ENCODE data around the gene LCP1. TPM values are rescaled to one million over a fixed set of nuclear protein-coding genes. Genes with fewer than 3 reads are reported as not detected.

Gene LCP1
- total RNA-seq, 1 experiment from 2014 or later, result 32.1 TPM

- Mint-ChIP-seq H3K4me1 (ENCODE audit: low read depth, unreplicated experiment) (peaks cover 13% of the 10 kb centered on the region), H3K36me3 (ENCODE audit: insufficient read depth, unreplicated experiment) (peaks cover 6% of the 10 kb centered on the region), H3K4me3 (ENCODE audit: unreplicated experiment) (no peak overlapping the region), H3K27ac (ENCODE audit: unreplicated experiment) (no peak overlapping the region), H3K9me3 (ENCODE audit: unreplicated experiment) (no peaks in the 10 kb centered on the region), H3K27me3 (ENCODE audit: insufficient read depth, unreplicated experiment) (no peaks in the 10 kb centered on the region)
- BruUV-seq (replicated peaks), result no TSS peak
- H3K4me3 ChIP-seq (ENCODE audit: low read depth, low read length), result no peak overlapping the region
- no peaks in the 10 kb centered on the region for H3K27me3 ChIP-seq (replicated peaks; ENCODE audit: control insufficient read depth, insufficient read depth, low read length)
- intact Hi-C loops (cut with micrococcal nuclease; ENCODE audit: unreplicated experiment), result no loop called here
- no peaks in the 10 kb centered on the region for H3K36me3 ChIP-seq (ENCODE audit: control insufficient read depth, insufficient read depth, low read length)
- peaks cover 14% of the 10 kb centered on the region for H3K4me1 ChIP-seq
- TF ChIP-seq, protein P1, sequence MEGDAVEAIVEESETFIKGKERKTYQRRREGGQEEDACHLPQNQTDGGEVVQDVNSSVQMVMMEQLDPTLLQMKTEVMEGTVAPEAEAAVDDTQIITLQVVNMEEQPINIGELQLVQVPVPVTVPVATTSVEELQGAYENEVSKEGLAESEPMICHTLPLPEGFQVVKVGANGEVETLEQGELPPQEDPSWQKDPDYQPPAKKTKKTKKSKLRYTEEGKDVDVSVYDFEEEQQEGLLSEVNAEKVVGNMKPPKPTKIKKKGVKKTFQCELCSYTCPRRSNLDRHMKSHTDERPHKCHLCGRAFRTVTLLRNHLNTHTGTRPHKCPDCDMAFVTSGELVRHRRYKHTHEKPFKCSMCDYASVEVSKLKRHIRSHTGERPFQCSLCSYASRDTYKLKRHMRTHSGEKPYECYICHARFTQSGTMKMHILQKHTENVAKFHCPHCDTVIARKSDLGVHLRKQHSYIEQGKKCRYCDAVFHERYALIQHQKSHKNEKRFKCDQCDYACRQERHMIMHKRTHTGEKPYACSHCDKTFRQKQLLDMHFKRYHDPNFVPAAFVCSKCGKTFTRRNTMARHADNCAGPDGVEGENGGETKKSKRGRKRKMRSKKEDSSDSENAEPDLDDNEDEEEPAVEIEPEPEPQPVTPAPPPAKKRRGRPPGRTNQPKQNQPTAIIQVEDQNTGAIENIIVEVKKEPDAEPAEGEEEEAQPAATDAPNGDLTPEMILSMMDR (IDR thresholded peaks at IDR 0.05; ENCODE audit: insufficient read depth in 1 of 2, low read depth in 1 of 2, low read length in 1 of 2, severe bottlenecking in 1 of 2, unreplicated experiment in 1 of 2), result no peak
- DNase-seq, result no peak
- ChIA-PET CTCF (no interaction called here), POLR2A (no interaction called here)
- H3K9me3 ChIP-seq, result no peaks in the 10 kb centered on the region
Measured at GRCh38 chr13:46176756-46177155, 5.2 kb downstream of the LCP1 start.

GRCh38 chr13:46173656-46174055, 8.3 kb downstream of the LCP1 start:
- H3K27me3 Mint-ChIP-seq (ENCODE audit: insufficient read depth, unreplicated experiment), result no peaks in the 10 kb centered on the region
- intact Hi-C loops (cut with micrococcal nuclease; ENCODE audit: unreplicated experiment), result no loop called here
- H3K4me1 Mint-ChIP-seq (ENCODE audit: low read depth, unreplicated experiment), result no peaks in the 10 kb centered on the region
- DNase-seq, result no peak
- H3K36me3 ChIP-seq (ENCODE audit: control insufficient read depth, insufficient read depth, low read length), result no peaks in the 10 kb centered on the region
- H3K9me3 ChIP-seq, result no peaks in the 10 kb centered on the region
- TF ChIP-seq, protein P1 (IDR thresholded peaks at IDR 0.05; ENCODE audit: insufficient read depth in 1 of 2, low read depth in 1 of 2, low read length in 1 of 2, severe bottlenecking in 1 of 2, unreplicated experiment in 1 of 2), result no peak
- H3K4me3 Mint-ChIP-seq (ENCODE audit: unreplicated experiment), result no peak overlapping the region
- no peak overlapping the region for H3K27ac Mint-ChIP-seq (ENCODE audit: unreplicated experiment)
- H3K9me3 Mint-ChIP-seq (ENCODE audit: unreplicated experiment), result no peaks in the 10 kb centered on the region
- no TSS peak for BruUV-seq (replicated peaks)
- POLR2A ChIA-PET, result no interaction called here
- H3K4me1 ChIP-seq, result no peaks in the 10 kb centered on the region
- no peak overlapping the region for H3K4me3 ChIP-seq (ENCODE audit: low read depth, low read length)
- CTCF ChIA-PET, result no interaction called here
- no peaks in the 10 kb centered on the region for H3K27me3 ChIP-seq (replicated peaks; ENCODE audit: control insufficient read depth, insufficient read depth, low read length)
- H3K36me3 Mint-ChIP-seq (ENCODE audit: insufficient read depth, unreplicated experiment), result peaks cover 6% of the 10 kb centered on the region

DNA sequence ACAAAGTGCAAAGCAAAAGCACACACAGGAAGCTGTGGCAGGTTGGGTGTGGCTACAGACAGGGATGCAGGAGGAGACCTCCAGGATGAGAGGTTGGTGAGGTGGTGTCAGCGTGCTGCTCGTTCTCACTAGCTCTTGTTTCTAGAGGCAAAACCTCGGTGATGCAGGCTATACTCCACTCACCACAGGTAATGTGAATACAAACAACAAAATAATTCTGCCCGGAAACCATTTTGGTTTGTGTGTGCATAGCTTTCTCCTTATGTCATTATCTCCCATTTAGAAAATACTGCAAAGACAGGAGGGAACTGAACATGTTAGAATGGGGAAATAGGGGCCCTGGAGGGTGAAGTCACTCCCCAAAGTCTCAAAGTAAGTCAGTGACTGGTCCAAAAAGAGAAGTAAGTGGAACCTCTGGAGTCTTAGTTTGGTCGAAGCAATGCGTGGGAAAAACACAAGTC, 9.4 kb downstream of the LCP1 start:
- POLR2A ChIA-PET, result no interaction called here
- no peaks in the 10 kb centered on the region for H3K36me3 ChIP-seq (ENCODE audit: control insufficient read depth, insufficient read depth, low read length)
- intact Hi-C loops (cut with micrococcal nuclease; ENCODE audit: unreplicated experiment), result no loop called here
- no peaks in the 10 kb centered on the region for H3K4me1 Mint-ChIP-seq (ENCODE audit: low read depth, unreplicated experiment)
- no peaks in the 10 kb centered on the region for H3K27me3 Mint-ChIP-seq (ENCODE audit: insufficient read depth, unreplicated experiment)
- H3K27me3 ChIP-seq (replicated peaks; ENCODE audit: control insufficient read depth, insufficient read depth, low read length), result no peaks in the 10 kb centered on the region
- H3K27ac Mint-ChIP-seq (ENCODE audit: unreplicated experiment), result no peak overlapping the region
- no TSS peak for BruUV-seq (replicated peaks)
- no peaks in the 10 kb centered on the region for H3K4me1 ChIP-seq
- no peak for DNase-seq
- TF ChIP-seq, protein P1 (IDR thresholded peaks at IDR 0.05; ENCODE audit: insufficient read depth in 1 of 2, low read depth in 1 of 2, low read length in 1 of 2, severe bottlenecking in 1 of 2, unreplicated experiment in 1 of 2), result no peak
- H3K4me3 Mint-ChIP-seq (ENCODE audit: unreplicated experiment), result no peak overlapping the region
- no peak overlapping the region for H3K4me3 ChIP-seq (ENCODE audit: low read depth, low read length)
- CTCF ChIA-PET, result no interaction called here
- peaks cover 6% of the 10 kb centered on the region for H3K36me3 Mint-ChIP-seq (ENCODE audit: insufficient read depth, unreplicated experiment)
- no peaks in the 10 kb centered on the region for H3K9me3 Mint-ChIP-seq (ENCODE audit: unreplicated experiment)
- H3K9me3 ChIP-seq, result no peaks in the 10 kb centered on the region
